ENCODE results near the gene MRPL43. TPM values are rescaled to one million over a fixed set of nuclear protein-coding genes. Genes with fewer than 3 reads are reported as not detected.
A peak's percentile ranks its signal among the peaks of the same experiment; 100 is the strongest.

Gene MRPL43
- total and polyA plus RNA-seq, 9 of the 15 experiments (the other 6 are each of a cell fraction or from before 2014, with no cell fraction given) = 15.1 to 63.7 (median 37.2) TPM

- Histone ChIP-seq H4K20me1 (replicated peaks; ENCODE audit: control insufficient read depth, insufficient read depth, low read length) (no peaks in the 10 kb centered on the region), H3K4me2 (ENCODE audit: insufficient read depth, low read length) (peak overlapping the region; percentile 66), H3K9me1 (ENCODE audit: control insufficient read depth, insufficient read depth, low read length) (no peaks in the 10 kb centered on the region), H3K79me2 (ENCODE audit: control insufficient read depth, insufficient read depth, low read length) (no peaks in the 10 kb centered on the region), H3K9ac (ENCODE audit: insufficient read depth in 1 of 2, low read depth in 2 of 2, low read length in 2 of 2) (peak overlapping the region in 1 of 2 experiments; percentile 73; a peak in 2 of 4 replicates), H3K27me3 (ENCODE audit: control insufficient read depth in 2 of 2, insufficient read depth in 2 of 2, low read length in 2 of 2) (peaks cover 2 to 4% of the 10 kb centered on the region in 2 experiments; a peak in 4 of 5 replicates), H2AFZ (ENCODE audit: low read depth, low read length) (peak overlapping the region; percentile 72), H3K36me3 (ENCODE audit: control insufficient read depth, insufficient read depth, low read length) (no peaks in the 10 kb centered on the region), H3K27ac (ENCODE audit: extremely low read depth, low read depth, low read length) (no peak overlapping the region), H3K4me3 (peak overlapping the region; percentile 4; the same call in 1 of the 2 replicates), H3K9me3 (replicated peaks; ENCODE audit: control insufficient read depth, insufficient read depth, low read depth, low read length) (no peaks in the 10 kb centered on the region), H3K4me1 (replicated peaks in 1 of 2; ENCODE audit: control insufficient read depth in 2 of 2, insufficient read depth in 2 of 2, low read length in 2 of 2) (peaks cover 12 to 45% of the 10 kb centered on the region in 2 experiments)
- intact Hi-C loops (cut with micrococcal nuclease) (loop anchor here (5.0 to 10.0 kb wide), 2 partner anchors 37 to 414 kb away; no protein-coding TSS in a partner anchor), in situ Hi-C loops (cut with MboI) (no loop called here)
- no peak for FAIRE-seq
- ChIA-PET POLR2A (interaction anchor here (0.6 to 1.7 kb wide), 3 partner anchors 11 to 27 kb away, joined by 3 to 6 read pairs (median 5); no protein-coding TSS in a partner anchor), CTCF (ENCODE audit: low intra/inter-chr PET ratio) (no interaction called here)
- BruUV-seq (replicated peaks) = no TSS peak
- TF ChIP-seq MCM2 (IDR thresholded peaks at IDR 0.05; ENCODE audit: low read depth) (no peak), RBM14 (IDR thresholded peaks at IDR 0.05; ENCODE audit: borderline replicate concordance, insufficient read depth, low read depth, low read length) (no peak), ETV6 (IDR thresholded peaks at IDR 0.05; ENCODE audit: borderline replicate concordance in 1 of 2, low read depth in 2 of 2, low read length in 1 of 2) (no peak), ETV6 (CRISPR knock-in tag; IDR thresholded peaks at IDR 0.05; ENCODE audit: borderline replicate concordance) (no peak)
- no peak for ATAC-seq
- WGBS (ENCODE audit: insufficient coverage, low coverage, missing lambda C conversion rate) = 17% methylated on average over 9 of the region's 25 CpGs
- no peak for DNase-seq (ENCODE audit: extremely low read depth in 1 of 4, low spot score in 3 of 4)
Measured at GRCh38 chr10:101030496-101031127, 43.3 kb upstream of the MRPL43 start.
